HepG2 (cell line): ENCODE measurements around the gene BCCIP. TPM values are rescaled to one million over a fixed set of nuclear protein-coding genes. Genes with fewer than 3 reads are reported as not detected.

ENCODE experiments used
- ATAC-seq: fragments of 200-7000 bp; cut with Tn5 transposase; 3 replicates; pipeline ENCODE4 v1.9.1; 2020; ENCODE audit warnings: mild to moderate bottlenecking, moderate library complexity
- BruUV-seq: library from RNA; stranded (reverse); fragments of 400-500 nt; replicated peaks from 2 replicates; lab custom pipeline; 2021; lab: Mats Ljungman, UMichigan
- CTCF ChIA-PET: fragments of 300-600 bp; formaldehyde crosslinking; extraction: SDS; loops from one replicate; lab custom pipeline; 2021; ENCODE audit warnings: low total read pairs, inconsistent platforms, low intra/inter-chr PET ratio; lab: Yijun Ruan, JAX
- POLR2A ChIA-PET: fragments of 350-600 bp; sonication (Branson Sonifier 250); formaldehyde crosslinking; loops from one replicate; lab custom pipeline; 2020; ENCODE audit warnings: antibody characterized with exemption, inconsistent platforms; lab: Yijun Ruan, JAX
- DNase-seq: peaks from one replicate; pipeline ENCODE4 v3.0.0-alpha.2; 2015; ENCODE audit warnings: low spot score
- FAIRE-seq: peaks from 3 replicates; lab custom pipeline; 2011; peaks lifted over from hg19 to GRCh38; lab: Jason Lieb, UNC
- H2AFZ ChIP-seq: one replicate; pipeline ENCODE4 v1.6.1; 2011; ENCODE audit warnings: low read length, inconsistent platforms
- H3K27ac ChIP-seq: fragments of 300-600 bp; 3 replicates; pipeline ENCODE4 v1.8.0; 2011; ENCODE audit warnings: mixed run types, mild to moderate bottlenecking, mixed read lengths, low read length, inconsistent platforms; ENCODE audit not compliant: insufficient read depth; ENCODE audit errors: extremely low read length
- H3K27me3 ChIP-seq, 2 experiments: fragments of 200-600 bp in 1 of 2; 2 replicates in 1 of 2; 3 replicates in 1 of 2; pipeline versions ENCODE4 v1.6.0 to v1.8.0; 2011; ENCODE audit warnings: low read length in 2 of 2, mild to moderate bottlenecking in 2 of 2, moderate library complexity in 2 of 2, inconsistent platforms in 1 of 2; ENCODE audit not compliant: insufficient read depth in 2 of 2, control insufficient read depth in 1 of 2
- H3K36me3 ChIP-seq, 2 experiments: fragments of 200-600 bp in 1 of 2; replicated peaks in 1 of 2; 2 replicates in 1 of 2; 3 replicates in 1 of 2; pipeline versions ENCODE4 v1.5.1 to v1.8.0; 2011; ENCODE audit warnings: low read length in 2 of 2, inconsistent platforms in 1 of 2; ENCODE audit not compliant: insufficient read depth in 2 of 2, control insufficient read depth in 1 of 2
- H3K4me1 ChIP-seq: 2 replicates; pipeline ENCODE4 v1.5.1; 2012; ENCODE audit warnings: low read length, inconsistent platforms; ENCODE audit not compliant: insufficient read depth
- H3K4me2 ChIP-seq: 2 replicates; pipeline ENCODE4 v1.6.0; 2011; ENCODE audit warnings: low read depth, low read length, inconsistent platforms
- H3K4me3 ChIP-seq, 3 experiments: fragments of 200-600 bp in 1 of 3; sonication (generic), shearing (Covaris generic) in 1 of 3; replicated peaks in 1 of 3; 2 replicates each; pipeline ENCODE4 v1.5.1; 2011 to 2016; ENCODE audit warnings: low read length in 3 of 3, inconsistent platforms in 2 of 3, low read depth in 2 of 3, mild to moderate bottlenecking in 2 of 3, control low read depth in 1 of 3, mixed read lengths in 1 of 3; ENCODE audit not compliant: insufficient read depth in 1 of 3
- H3K79me2 ChIP-seq: one replicate; pipeline ENCODE4 v1.6.1; 2011; ENCODE audit warnings: low read length, inconsistent platforms; ENCODE audit not compliant: insufficient read depth
- H3K9ac ChIP-seq: 2 replicates; pipeline ENCODE4 v1.6.0; 2011; ENCODE audit warnings: mild to moderate bottlenecking, low read depth, low read length, inconsistent platforms; ENCODE audit not compliant: insufficient read depth
- H3K9me3 ChIP-seq: 2 replicates; pipeline ENCODE4 v1.5.1; 2012; ENCODE audit warnings: mild to moderate bottlenecking, low read length
- H4K20me1 ChIP-seq: 2 replicates; pipeline ENCODE4 v1.6.0; 2011; ENCODE audit warnings: inconsistent platforms, mild to moderate bottlenecking, low read length, moderate library complexity; ENCODE audit not compliant: insufficient read depth
- BHLHE40 ChIP-seq: IDR thresholded peaks from 2 replicates; pipeline ENCODE4 v1.6.1; 2011; ENCODE audit warnings: low read length, improper control_type of control experiment
- CEBPG ChIP-seq: IDR thresholded peaks from 2 replicates; pipeline ENCODE4 v1.6.1; 2016
- ETV5 ChIP-seq: IDR thresholded peaks from 2 replicates; pipeline ENCODE4 v1.6.1; 2018; ENCODE audit warnings: missing biosample characterization, missing genetic modification reagents, inconsistent platforms, borderline replicate concordance
- MBNL3 ChIP-seq: fragments of 250-450 bp; sonication (Bioruptor Pico); conservative IDR thresholded peaks from 2 replicates; pipeline ENCODE4 v1.8.0; 2022; ENCODE audit warnings: mild to moderate bottlenecking, inconsistent platforms
- NCOA5 ChIP-seq: sonication (generic); formaldehyde crosslinking; IDR thresholded peaks from 2 replicates; pipeline ENCODE4 v1.4.0; 2020; ENCODE audit warnings: missing genetic modification reagents
- NFE2L1 ChIP-seq: sonication (generic); formaldehyde crosslinking; IDR thresholded peaks from 2 replicates; pipeline ENCODE4 v1.4.0; 2020; ENCODE audit warnings: missing genetic modification reagents, mild to moderate bottlenecking, borderline replicate concordance
- NKX3-1 ChIP-seq: sonication (generic); formaldehyde crosslinking; IDR thresholded peaks from 2 replicates; pipeline ENCODE4 v1.5.0; 2020; ENCODE audit warnings: missing genetic modification reagents
- PHF21A ChIP-seq: sonication (generic); formaldehyde crosslinking; IDR thresholded peaks from 2 replicates; pipeline ENCODE4 v1.5.0; 2020; ENCODE audit warnings: mild to moderate bottlenecking, missing genetic modification reagents
- TEAD2 ChIP-seq: sonication (generic); formaldehyde crosslinking; IDR thresholded peaks from 2 replicates; pipeline ENCODE4 v1.9.0; 2021; ENCODE audit warnings: missing genetic modification reagents
- TMF1 ChIP-seq: sonication (generic); formaldehyde crosslinking; IDR thresholded peaks from 2 replicates; pipeline ENCODE4 v1.8.1; 2022; ENCODE audit warnings: low read depth, missing genetic modification reagents
- ZEB1 ChIP-seq: IDR thresholded peaks from 2 replicates; pipeline ENCODE4 v1.6.1; 2012; ENCODE audit warnings: mild to moderate bottlenecking, low read depth, inconsistent platforms; ENCODE audit not compliant: insufficient replicate concordance
- ZFP82 ChIP-seq: sonication (generic); formaldehyde crosslinking; IDR thresholded peaks from 2 replicates; pipeline ENCODE4 v1.5.1; 2020; ENCODE audit warnings: mild to moderate bottlenecking, missing genetic modification reagents, borderline replicate concordance
- ZNF552 ChIP-seq: sonication (generic); formaldehyde crosslinking; IDR thresholded peaks from 2 replicates; pipeline ENCODE4 v1.9.0; 2022; ENCODE audit warnings: missing genetic modification reagents, mild to moderate bottlenecking, borderline replicate concordance
- ZNF614 ChIP-seq: IDR thresholded peaks from 2 replicates; pipeline ENCODE4 v1.6.1; 2018; ENCODE audit warnings: missing biosample characterization, missing genetic modification reagents, inconsistent platforms, borderline replicate concordance
- WGBS: methylation state at CpG from one replicate; pipeline ENCODE4 v1.1.6; 2017; ENCODE audit warnings: low lambda C conversion rate; 5-methylcytosine and 5-hydroxymethylcytosine counted together
- in situ Hi-C: cut with HindIII; loops from 2 replicates; pipeline ENCODE4 v1.10.0; 2017; ENCODE audit warnings: low pct_unique_long_range_greater_than_20kb; ENCODE audit not compliant: extremely low pct_ligation_motif_present
- intact Hi-C: fragments of 100-400 bp; cut with micrococcal nuclease; formaldehyde crosslinking; loops from one replicate; pipeline ENCODE4 v1.10.0; 2022; ENCODE audit not compliant: unreplicated experiment
- polyA plus RNA-seq, 8 experiments: library from polyadenylated mRNA; depleted of rRNA in 3 of 8; stranded (reverse) in 7 of 8; unstranded in 1 of 8; fragments of >200 nt; fragmentation: Illumina TruSeq in 4 of 8; extraction: Trizol in 4 of 8; gene quantifications; 2 replicates each; pipeline versions ENCODE4 v1.2.1 to v1.2.3, GENCODE V29; 2011 to 2016; ENCODE audit warnings: low read depth in 4 of 8, missing spikeins in 1 of 8, mixed read lengths in 1 of 8; ENCODE audit not compliant: insufficient read depth in 1 of 8
- total RNA-seq, 5 experiments: library from RNA; depleted of rRNA; stranded (reverse); fragments of >200 nt; fragmentation: Illumina TruSeq; extraction: Trizol; gene quantifications; 2 replicates each; pipeline ENCODE4 v1.2.3, GENCODE V29; 2016; ENCODE audit warnings: low read depth in 1 of 5
- TF ChIP-seq, protein P1 (sequence below): sonication (generic); formaldehyde crosslinking; IDR thresholded peaks from 2 replicates; pipeline ENCODE4 v1.5.0; 2020; ENCODE audit warnings: missing genetic modification reagents
- TF ChIP-seq, protein P2 (sequence below): sonication (generic); formaldehyde crosslinking; IDR thresholded peaks from 2 replicates; pipeline ENCODE4 v1.4.0; 2020; ENCODE audit warnings: missing genetic modification reagents, low read depth, mild to moderate bottlenecking, borderline replicate concordance
- TF ChIP-seq, protein P3 (sequence below): sonication (generic); formaldehyde crosslinking; IDR thresholded peaks from 2 replicates; pipeline ENCODE4 v1.4.0; 2020; ENCODE audit warnings: missing genetic modification reagents
- TF ChIP-seq, protein P4 (sequence below): sonication (generic); formaldehyde crosslinking; IDR thresholded peaks from 2 replicates; pipeline ENCODE4 v1.4.0; 2020; ENCODE audit warnings: missing genetic modification reagents, mild to moderate bottlenecking, borderline replicate concordance
- TF ChIP-seq, protein P5 (sequence below): sonication (generic); formaldehyde crosslinking; IDR thresholded peaks from 2 replicates; pipeline ENCODE4 v1.4.0; 2020; ENCODE audit warnings: missing genetic modification reagents
- TF ChIP-seq, protein P6 (sequence below): sonication (generic); formaldehyde crosslinking; IDR thresholded peaks from 2 replicates; pipeline ENCODE4 v1.5.0; 2020; ENCODE audit warnings: missing genetic modification reagents

The BCCIP gene
- total and polyA plus RNA-seq, 2 of the 13 experiments (the other 11 are each of a cell fraction or from before 2014, with no cell fraction given) = 37.0 to 132 TPM

DNA sequence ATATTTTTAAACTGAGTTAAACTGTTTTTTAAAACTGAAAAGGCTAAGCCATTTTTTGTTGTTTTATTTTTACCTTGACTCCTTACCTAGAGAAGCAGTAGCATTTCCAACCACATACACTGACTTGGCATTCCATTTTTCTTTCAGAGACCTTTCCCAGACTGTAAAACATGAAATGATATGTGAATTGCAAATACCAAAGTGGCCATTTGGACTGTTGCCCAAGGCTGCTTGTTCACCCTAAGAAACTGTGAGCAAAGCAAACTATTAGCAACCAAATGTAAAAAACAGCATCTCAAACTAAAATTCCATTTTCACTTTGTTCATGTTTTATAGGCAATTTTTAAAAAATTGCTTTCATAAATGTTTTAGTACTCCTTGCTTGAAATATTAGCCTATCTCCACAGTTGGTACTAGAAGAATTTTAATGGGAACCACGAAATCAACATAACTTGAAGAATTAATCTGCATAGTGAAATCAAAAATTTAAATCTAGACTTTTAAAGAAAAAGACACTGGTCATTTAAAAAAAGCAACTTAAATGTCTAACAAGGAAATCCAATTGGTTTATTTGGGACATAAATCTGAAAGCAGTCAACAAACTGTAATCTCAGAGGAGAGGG lies 11.1 kb upstream of the BCCIP start:
- BruUV-seq = no TSS peak
- intact Hi-C loops (no loop called here), in situ Hi-C loops (no loop called here)
- ATAC-seq (no peak), FAIRE-seq (no peak), DNase-seq (no peak)
- Histone ChIP-seq H3K27me3 (no peaks in the 10 kb centered on the region), H3K9me3 (no peaks in the 10 kb centered on the region), H3K4me1 (no peaks in the 10 kb centered on the region), H3K27ac (no peak overlapping the region), H3K4me2 (no peak overlapping the region), H3K36me3 (peaks cover 9 to 12% of the 10 kb centered on the region in 2 experiments), H3K9ac (no peak overlapping the region), H4K20me1 (no peaks in the 10 kb centered on the region), H3K79me2 (no peaks in the 10 kb centered on the region), H2AFZ (no peak overlapping the region), H3K4me3 (no peak overlapping the region)
- POLR2A ChIA-PET = no interaction called here
- 92% methylated on average over 1 of the region's 1 CpG for WGBS
- CTCF ChIA-PET = no interaction called here
- TF ChIP-seq, protein P1, sequence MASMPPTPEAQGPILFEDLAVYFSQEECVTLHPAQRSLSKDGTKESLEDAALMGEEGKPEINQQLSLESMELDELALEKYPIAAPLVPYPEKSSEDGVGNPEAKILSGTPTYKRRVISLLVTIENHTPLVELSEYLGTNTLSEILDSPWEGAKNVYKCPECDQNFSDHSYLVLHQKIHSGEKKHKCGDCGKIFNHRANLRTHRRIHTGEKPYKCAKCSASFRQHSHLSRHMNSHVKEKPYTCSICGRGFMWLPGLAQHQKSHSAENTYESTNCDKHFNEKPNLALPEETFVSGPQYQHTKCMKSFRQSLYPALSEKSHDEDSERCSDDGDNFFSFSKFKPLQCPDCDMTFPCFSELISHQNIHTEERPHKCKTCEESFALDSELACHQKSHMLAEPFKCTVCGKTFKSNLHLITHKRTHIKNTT (CRISPR knock-in tag) = no peak
- TF ChIP-seq TMF1 (CRISPR knock-in tag) (no peak), ZEB1 (no peak), NKX3-1 (CRISPR knock-in tag) (no peak), NFE2L1 (no peak), PHF21A (CRISPR knock-in tag) (no peak), ZNF614 (no peak), ETV5 (CRISPR knock-in tag) (no peak), CEBPG (no peak), NCOA5 (CRISPR knock-in tag) (no peak), ZFP82 (CRISPR knock-in tag) (no peak), MBNL3 (no peak), BHLHE40 (no peak), TEAD2 (CRISPR knock-in tag) (no peak), ZNF552 (CRISPR knock-in tag) (no peak)
- TF ChIP-seq, protein P2, sequence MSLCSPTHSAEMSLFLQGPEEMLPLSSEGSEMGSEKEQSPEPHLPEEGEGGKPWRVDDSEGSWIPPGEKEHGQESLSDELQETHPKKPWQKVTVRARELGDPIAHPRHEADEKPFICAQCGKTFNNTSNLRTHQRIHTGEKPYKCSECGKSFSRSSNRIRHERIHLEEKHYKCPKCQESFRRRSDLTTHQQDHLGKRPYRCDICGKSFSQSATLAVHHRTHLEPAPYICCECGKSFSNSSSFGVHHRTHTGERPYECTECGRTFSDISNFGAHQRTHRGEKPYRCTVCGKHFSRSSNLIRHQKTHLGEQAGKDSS = no peak
- TF ChIP-seq, protein P3, sequence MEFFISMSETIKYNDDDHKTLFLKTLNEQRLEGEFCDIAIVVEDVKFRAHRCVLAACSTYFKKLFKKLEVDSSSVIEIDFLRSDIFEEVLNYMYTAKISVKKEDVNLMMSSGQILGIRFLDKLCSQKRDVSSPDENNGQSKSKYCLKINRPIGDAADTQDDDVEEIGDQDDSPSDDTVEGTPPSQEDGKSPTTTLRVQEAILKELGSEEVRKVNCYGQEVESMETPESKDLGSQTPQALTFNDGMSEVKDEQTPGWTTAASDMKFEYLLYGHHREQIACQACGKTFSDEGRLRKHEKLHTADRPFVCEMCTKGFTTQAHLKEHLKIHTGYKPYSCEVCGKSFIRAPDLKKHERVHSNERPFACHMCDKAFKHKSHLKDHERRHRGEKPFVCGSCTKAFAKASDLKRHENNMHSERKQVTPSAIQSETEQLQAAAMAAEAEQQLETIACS = no peak
- TF ChIP-seq, protein P4, sequence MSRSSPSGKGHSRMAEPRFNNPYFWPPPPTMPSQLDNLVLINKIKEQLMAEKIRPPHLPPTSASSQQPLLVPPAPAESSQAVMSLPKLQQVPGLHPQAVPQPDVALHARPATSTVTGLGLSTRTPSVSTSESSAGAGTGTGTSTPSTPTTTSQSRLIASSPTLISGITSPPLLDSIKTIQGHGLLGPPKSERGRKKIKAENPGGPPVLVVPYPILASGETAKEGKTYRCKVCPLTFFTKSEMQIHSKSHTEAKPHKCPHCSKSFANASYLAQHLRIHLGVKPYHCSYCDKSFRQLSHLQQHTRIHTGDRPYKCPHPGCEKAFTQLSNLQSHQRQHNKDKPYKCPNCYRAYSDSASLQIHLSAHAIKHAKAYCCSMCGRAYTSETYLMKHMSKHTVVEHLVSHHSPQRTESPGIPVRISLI = no peak
- TF ChIP-seq, protein P5, sequence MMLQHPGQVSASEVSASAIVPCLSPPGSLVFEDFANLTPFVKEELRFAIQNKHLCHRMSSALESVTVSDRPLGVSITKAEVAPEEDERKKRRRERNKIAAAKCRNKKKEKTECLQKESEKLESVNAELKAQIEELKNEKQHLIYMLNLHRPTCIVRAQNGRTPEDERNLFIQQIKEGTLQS = no peak
- TF ChIP-seq, protein P6, sequence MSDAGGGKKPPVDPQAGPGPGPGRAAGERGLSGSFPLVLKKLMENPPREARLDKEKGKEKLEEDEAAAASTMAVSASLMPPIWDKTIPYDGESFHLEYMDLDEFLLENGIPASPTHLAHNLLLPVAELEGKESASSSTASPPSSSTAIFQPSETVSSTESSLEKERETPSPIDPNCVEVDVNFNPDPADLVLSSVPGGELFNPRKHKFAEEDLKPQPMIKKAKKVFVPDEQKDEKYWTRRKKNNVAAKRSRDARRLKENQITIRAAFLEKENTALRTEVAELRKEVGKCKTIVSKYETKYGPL = no peak
